ENCODE data around the gene UBE2L6.

UBE2L6 gene

DNA sequence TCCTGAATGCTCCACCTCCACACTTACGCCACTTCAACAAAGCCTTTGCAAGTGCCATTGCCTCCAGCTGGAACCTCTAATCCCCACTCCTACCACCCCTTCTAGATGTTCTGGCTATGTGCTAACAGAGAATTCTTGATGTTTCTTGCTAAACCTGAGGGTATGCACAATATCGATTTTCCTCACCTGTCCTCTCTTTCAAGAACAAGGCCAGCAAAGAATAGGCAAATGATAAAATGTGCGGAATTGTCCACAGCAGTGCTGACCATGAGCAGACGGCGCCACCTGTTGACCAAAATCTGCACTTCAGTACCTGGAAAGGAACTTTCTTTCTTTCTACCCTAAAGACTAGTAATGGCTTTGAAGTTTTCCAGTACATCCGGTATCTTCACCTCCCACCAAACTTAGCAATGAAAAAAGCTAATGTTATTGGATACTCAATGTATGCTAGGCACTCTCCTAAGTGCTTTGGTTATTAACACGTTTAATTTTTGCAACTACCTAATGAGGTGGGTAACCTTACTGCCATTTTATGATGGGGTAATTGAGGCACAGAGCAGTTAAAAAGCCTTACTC lies 40.3 kb downstream of the UBE2L6 start:
- DNase-seq: peak in 1 of 2 experiments; percentile 45

DNA sequence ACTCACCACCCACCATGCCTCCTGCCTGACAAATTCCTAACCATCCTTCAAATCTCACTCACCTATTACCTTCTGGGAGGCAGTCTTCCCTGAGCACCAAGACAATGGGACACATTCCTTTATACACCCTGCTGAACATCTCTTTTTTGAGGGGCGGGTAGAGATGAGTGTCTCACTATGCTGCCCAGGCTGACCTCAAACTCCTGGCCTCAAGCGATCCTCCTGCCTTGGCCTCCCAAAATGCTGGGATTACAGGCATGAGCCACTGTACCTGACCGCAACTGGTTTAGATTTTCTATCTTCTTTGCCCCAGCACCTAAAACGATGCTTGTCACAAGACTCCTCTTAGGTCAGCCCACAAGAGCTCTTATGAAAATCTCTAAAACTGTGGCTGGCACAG lies 44.1 kb downstream of the UBE2L6 start:
- no peak for DNase-seq

DNA sequence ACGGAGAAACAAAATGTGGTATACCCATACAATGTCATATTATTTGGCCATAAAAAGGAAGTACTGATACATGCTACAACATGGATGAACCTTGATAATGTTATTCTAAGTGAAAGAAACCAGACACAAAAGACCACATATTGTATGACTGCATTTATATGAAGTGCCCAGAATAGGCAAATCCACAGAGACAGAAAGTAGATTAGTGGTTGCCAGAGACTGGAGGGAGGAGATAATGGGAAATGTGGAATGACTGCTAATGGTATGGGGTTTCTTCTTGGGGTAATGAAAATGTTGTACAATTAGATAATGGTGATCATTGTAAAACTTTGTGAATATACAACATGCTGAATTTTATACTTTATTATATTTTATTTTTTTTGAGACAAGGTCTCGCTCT lies 46.4 kb downstream of the UBE2L6 start:
- DNase-seq: no peak

DNA sequence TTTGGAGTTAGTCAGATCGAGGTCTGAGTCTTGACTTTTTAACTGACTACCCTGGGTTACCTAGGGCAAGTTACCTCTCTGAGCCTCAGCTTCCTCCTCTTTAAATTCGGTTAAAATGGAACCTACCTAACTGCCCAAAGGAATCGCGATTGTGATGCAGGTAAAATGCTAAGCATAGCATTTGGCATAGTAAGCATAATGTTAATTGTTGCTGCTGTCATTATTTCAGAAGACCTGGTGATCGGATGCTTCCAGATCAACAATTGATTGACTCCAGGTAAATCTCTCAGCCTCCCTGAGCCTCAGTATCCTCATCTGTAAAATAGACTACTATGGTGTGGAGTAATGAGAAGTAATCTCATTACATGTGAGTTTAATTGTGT lies 51.4 kb downstream of the UBE2L6 start:
- no peak for DNase-seq

DNA sequence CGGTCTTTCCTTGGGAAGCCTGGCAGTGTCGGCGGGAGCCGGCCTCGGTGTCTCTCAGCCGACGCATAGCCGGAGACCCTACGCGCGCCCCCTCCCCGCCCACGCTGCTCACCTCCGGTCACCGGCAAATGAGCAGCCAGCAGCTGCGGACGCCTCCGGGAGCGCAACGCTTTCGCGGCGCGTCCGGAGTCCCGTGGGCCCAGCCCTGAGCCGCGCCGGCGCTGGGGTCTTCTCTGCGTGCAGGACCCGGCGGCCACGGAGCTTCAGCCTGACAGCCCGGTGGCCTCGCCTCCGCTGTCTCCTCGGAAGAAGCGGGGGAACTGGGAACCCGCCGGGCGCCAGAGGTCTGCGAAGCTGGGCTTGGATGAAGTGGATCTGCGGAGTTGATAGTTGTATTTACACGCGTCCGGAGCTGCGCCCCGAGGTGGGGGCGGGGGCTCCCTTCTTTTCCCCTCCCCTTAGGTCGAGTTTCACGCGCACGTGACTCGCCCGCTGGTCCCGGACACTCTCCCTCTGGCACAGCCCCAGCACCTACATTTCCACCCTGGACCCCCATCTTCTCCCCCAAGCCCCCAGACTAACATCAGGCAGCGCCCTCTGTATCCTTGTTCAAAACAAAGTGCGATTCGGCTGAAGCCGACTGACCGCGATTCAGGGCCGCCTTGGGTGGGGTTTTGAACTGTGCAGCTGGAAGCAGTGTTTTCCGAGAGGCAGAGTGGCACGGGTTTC lies 52.0 kb downstream of the UBE2L6 start, which contains the start of gene SLC43A1:
Gene SLC43A1 (minus strand): TSS at position 371 of the 729 bp plus-strand sequence. CDS start 1,591 bp downstream, outside the sequence.
- peak in 1 of 2 experiments; percentile 19 for DNase-seq

DNA sequence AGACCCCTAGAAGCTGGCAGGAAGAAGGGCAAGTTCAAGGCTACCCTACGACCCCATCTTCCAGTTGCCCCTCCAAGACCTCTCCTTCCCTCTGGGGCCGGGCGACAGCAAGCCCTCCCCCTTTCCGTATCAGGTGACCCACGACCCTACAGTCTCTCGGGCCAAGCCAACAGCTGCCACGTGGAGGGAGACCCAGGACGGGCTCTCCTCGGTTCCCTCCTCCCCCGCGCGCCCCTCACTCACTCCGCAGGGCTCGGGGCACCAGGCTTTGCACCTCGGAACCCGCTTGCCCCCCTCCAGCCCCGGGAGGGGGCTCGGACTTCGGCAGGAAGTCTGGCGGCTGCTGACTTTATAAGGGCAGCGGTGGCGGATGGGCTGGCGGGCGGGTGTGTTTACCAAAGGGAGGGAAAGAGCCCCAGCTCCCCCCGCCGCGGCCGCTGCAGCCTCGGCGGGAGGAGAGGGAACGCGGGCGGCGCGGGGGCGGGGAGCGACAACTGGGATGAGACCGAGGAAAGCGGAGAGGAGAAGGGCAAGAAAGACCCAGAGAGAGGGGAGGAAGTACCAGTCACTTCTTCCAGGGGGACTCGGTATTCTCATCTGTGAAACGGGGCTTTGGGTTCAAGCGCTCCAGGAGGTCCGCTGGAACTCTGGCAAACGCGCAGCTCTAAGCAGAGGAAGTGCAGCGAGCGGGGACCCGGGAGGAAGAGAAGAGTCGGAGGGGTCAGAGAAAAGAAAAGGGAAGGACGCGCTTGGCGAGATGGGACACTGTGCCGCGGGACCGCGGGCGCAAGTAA lies 52.7 kb downstream of the UBE2L6 start:
- no peak for DNase-seq

DNA sequence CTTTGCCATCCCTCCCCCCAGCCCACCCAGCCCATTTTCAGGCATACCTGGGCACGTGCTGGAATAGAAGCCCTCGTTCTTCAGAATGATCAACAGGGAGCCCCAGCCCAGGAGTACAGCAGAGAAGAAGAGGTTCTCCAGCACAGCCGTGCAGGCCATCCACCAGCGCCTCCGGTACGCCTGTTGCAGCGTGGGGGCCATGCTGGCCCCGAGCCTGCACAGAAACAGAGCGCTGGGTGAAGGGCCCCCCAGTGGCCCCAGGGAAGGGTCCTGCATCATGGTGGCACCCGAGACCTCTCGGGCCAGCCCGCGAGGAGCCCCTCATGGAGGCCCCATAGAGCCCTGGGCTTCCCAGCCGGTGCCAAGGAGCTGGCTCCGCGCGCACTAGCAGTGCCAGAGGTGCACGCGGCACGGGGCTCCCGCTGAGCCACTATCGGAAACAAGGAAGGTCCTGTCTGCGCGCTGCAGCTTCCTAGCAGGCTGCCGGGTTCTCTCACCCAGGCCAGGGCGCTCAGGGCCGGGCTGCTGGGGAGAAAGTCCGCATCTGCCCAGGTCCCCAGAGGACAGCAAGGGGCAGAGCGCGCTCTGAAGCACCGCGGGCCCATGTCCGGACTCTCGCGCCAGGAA lies 53.4 kb downstream of the UBE2L6 start:
- DNase-seq: no peak

DNA sequence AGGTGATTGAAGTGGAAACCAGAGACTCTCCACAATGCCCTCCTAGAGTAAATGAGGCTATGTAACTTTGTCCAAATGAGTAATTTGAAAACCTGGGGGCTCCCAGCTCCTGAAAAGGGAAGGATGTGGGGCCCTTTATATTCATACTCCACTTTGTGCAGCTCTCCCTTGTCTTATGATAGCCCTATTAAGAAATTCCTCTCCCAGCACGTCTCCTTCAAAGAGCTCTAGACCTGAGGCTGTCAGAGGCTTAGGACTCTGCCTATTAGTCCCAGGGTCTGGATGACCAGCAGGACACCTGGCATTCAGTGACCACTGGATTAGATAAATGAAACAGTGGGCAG lies 54.0 kb downstream of the UBE2L6 start:
- no peak for DNase-seq

DNA sequence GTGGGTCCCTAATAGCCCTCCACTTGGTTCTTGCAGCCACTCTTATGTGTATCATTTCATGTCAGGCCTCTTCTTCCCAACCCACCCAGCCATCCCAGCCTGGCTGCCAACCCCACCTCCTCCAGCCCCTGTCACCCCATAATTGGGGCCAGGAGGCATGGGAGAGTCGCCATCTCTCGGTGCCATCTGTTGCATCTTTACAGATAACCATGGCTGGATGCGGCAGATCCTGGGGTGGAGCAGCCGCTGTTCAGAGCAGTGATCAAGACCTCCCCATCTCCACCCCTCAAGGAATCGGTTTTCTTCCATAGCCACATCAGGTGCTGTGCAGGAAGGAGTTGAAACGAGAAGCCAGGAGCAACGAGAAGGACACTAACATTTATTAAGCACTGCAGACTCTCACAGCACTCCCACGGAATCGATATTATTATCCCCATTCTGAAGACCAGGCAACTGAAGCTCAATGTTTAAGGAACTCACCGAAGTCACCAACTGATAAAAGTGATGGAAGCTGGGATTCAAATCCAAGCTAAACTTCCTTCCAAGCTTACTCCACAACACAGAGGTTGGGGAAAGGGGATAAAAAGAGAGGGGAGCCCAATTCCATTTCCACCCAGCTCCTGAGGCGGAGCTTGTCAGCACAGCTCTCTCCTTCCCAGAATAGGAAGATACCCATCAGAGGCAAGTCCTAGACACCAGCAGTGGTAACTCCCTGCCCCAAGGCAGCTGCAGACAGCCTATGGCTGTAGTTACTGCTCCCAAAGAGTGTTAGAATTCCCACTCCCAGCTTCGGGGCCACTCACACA lies 54.6 kb downstream of the UBE2L6 start:
- DNase-seq: no peak

DNA sequence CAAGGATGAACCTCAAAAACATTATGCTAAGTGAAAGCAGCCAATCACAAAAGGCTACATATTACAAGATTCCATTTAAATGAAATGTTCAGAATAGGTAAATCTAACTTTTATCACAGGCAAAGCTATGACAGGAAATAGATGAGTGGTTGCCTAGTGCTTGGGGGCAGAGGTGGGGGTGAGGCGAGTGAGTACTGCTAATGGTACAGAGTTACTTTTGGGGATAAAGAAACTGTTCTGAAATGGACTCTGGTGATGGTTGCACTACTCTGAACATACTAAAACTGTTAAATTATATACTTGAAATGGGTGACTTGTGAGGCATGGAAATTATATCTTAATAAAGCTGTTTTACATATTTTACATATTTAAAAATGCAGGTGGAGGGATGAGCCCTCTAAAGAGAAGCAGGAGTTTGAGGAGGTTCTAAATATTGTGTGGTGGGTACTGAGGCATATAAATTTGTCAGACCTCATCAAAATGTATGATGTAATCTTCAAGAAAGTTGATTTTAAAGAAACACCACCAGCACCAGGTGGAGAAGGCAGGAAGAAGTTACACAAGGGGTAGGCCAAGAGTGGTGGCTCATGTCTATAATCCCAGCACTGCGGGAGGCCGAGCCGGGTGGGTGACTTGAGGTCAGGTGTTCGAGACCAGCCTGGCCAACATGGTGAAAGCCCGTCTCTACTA lies 55.6 kb downstream of the UBE2L6 start:
- no peak for DNase-seq

DNA sequence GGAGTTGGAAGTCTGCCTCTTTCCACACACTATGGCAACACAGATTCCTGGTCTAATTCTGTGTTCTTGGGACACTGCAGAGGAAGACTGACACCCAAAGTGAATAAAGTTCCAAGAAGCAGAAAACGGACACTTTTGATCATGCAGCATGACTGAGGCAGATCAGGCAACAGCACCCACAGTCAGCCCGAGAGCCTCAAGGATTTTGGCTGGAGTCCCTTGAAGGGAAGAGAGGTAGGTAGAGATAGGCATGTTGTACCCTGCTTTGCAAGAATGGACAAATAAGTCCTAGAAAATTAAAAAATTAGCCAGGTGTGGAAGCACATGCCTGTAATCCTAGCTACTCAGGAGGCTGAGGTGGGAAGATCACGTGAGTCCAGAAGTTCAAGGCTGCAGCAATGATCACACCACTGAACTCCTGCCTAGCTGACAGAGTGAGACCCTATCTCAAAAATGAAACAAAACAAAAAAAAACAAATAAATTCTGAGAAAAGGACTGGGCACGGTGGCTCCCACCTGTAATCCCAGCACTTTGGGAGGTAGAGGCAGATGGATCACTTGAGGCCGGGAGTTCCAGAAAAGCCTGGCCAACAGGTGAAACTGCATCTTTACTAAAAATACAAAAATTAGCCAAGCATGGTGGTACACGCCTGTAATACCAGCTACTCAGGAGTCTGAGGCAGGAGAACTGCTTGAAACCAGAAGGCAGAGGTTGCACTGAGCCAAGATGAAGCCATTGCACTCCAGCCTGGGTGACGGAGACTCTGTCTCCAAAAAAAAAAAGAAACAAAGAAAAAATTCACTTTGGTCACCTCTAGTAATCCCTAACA lies 58.9 kb downstream of the UBE2L6 start:
- no peak for DNase-seq

DNA sequence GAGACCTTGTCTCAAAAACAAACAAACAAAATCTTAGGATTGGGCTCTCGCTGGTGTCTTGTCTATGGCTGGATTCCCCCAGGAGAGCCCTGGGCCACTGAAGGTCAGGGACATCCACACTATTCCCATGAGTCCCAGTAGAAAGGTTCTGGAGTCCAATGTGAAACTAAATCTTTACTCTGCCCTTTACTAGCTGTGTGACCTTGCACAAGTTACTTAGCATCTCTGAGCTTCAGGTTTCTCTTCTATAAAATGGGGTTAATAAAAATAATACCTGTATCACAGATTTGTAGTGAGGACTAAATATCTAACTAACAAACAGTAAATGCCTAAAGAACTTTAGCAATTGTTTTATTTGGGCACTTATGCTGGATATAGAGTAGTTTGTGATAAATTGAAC lies 61.0 kb downstream of the UBE2L6 start:
- DNase-seq: no peak

DNA sequence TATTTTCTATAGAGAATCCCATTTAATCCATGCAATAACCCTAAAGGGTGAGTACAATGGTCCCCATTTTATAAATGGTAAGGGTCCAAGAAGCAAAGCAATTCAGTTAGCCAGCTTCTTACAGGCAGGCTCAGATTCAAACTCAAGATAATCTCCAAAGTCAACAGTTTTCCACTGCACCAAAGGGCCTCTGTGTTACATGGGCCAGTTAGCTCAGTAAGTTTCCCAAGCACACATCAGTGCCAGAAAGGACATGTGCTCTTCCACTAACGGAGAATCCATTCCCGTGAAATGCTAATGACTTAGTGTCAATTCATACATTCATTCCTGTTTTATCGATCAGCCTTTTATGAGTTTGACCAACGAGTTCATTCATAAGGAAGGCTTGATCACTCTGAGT lies 63.0 kb downstream of the UBE2L6 start:
- no peak for DNase-seq

DNA sequence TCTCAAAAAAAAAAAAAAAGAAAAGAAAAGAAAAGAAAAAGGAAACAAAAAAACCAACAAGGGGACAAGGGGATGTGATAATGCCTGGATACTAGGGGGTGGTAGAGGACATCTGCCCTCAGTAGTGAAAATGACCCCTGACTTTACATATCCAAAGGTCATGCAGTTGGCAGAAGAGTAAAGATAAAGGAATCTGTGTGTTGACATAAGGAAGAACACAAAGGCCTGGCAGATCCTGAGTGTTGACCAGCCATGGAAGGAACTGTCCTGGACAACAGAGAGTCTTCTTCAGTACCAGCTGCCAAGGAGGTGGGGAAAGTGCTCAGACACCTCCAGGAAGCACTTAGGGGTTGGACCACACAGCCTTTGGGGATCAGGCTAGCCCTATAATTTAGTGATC lies 64.6 kb downstream of the UBE2L6 start:
- no peak for DNase-seq

DNA sequence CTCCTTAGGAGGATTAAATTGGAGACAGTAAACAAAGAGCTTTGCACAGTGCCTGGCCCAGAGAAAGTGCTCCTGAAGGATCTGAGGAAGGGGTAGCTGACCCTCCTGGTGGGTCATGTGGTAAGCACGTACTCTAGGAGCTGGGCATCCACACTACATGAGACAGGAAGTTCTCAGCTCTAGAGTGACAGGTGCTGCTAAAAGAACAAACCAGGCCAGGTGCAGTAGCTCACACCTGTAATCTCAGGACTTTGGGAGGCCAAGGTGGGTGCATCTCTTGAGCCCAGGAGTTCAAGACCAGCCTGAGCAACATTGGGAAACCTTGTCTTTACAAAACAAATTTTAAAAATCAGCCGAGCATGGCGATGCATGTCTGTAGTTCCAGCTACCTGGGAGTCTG lies 65.1 kb downstream of the UBE2L6 start:
- no peak for DNase-seq

DNA sequence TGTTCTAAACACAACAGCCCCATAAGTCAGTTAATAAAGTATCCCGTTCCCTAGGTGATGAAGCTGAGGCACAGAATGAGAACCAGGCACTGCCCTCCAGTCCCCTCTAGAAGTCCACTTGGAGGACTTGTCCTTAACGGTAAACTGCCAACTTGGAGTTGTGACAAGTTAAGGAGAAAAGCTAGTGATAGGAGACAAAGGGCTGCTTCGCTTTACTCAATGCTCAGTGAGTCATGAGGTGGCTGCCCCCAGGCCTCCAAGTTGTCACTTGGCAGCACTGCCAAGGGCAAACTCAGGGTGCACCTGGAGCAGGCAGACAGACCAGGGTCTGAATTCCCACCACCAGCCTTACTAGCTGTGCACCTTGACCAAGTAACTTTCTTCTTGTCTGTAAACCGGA lies 65.5 kb downstream of the UBE2L6 start:
- no peak for DNase-seq

All from NCI-H1930 (cell line).